ENCODE results near the gene GPC6.

GPC6 gene

DNA sequence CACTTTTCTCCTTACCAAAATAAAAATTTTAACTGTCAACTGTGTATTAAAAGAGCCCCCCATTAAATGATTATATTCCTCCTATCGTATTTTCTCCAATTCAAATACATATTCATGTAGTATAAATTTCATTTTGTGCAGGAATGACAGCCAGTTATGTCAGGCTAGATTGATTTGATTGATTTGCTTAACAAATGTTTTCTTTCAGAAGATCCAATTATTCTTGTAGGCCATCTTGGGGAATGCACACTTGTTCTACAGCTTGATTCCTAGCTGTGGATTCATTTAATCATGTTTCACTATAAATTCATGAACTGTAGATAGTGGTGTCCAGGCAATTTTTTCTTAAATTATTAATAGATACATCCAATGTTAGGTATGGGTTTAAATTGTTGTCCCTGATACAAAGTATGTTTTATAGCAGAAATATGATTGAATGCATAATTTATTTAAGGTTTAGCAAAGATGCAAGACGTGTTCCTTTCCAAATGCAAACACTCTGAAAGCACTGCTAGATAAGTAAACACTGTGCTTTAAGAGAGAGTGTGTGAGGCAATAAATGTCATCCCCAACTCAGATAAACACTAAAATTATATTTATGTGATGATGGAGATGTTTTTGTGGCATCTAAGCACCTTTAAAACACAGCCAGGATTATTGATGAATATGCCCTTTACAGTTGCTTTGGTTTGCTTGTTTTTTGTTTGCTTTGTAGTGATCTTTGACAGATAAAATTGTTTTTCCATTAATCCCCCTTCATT lies 721.7 kb downstream of the GPC6 start:
- Histone ChIP-seq H3K4me3 (ENCODE audit: low read length) (no peak overlapping the region), H3K9me3 (ENCODE audit: insufficient read depth, low read length) (no peaks in the 10 kb centered on the region), H3K4me1 (ENCODE audit: low read length) (peaks cover 22% of the 10 kb centered on the region), H3K36me3 (replicated peaks; ENCODE audit: low read depth, low read length) (peaks cover 3% of the 10 kb centered on the region), H3K4me2 (ENCODE audit: low read length) (no peak overlapping the region), H3K79me2 (ENCODE audit: low read length) (no peaks in the 10 kb centered on the region), H3K27ac (ENCODE audit: low read length) (no peak overlapping the region), H3K27me3 (ENCODE audit: low read depth, low read length) (no peaks in the 10 kb centered on the region), H4K20me1 (ENCODE audit: insufficient read depth, low read length) (no peaks in the 10 kb centered on the region), H2AFZ (ENCODE audit: low read depth, low read length) (no peak overlapping the region), H3K9ac (ENCODE audit: low read length) (no peak overlapping the region)
- TF ChIP-seq EZH2phosphoT487 (IDR thresholded peaks at IDR 0.05; ENCODE audit: low read depth) (no peak), CTCF (IDR thresholded peaks at IDR 0.05; ENCODE audit: low read depth, low read length) (no peak)

DNA sequence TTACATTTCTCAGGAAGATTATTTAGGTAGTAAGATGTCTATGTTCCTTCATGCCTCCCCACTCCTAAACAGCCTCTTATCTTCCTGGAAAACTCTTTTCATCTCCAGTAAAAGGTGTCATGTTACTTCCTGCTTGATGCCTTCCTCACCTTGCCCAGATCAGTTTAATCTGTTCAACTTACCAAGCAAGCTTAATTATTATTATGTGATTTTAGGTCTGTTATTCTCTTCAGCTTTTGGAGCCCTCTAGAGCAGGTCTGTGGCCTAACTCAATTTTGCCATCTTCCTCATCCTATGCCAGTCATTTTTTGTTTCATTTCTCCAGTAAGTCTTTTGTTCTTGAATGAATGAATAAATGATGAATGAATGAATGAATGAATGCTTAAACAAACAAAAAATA lies 724.5 kb downstream of the GPC6 start:
- peaks cover 7% of the 10 kb centered on the region for H3K4me1 ChIP-seq (ENCODE audit: low read length)
- H3K9me3 ChIP-seq (ENCODE audit: insufficient read depth, low read length), result no peaks in the 10 kb centered on the region
- H3K27me3 ChIP-seq (ENCODE audit: low read depth, low read length), result no peaks in the 10 kb centered on the region
- no peaks in the 10 kb centered on the region for H3K79me2 ChIP-seq (ENCODE audit: low read length)
- no peak overlapping the region for H2AFZ ChIP-seq (ENCODE audit: low read depth, low read length)
- no peaks in the 10 kb centered on the region for H3K36me3 ChIP-seq (replicated peaks; ENCODE audit: low read depth, low read length)
- H3K4me3 ChIP-seq (ENCODE audit: low read length), result no peak overlapping the region
- H3K4me2 ChIP-seq (ENCODE audit: low read length), result no peak overlapping the region
- H3K9ac ChIP-seq (ENCODE audit: low read length), result no peak overlapping the region
- H3K27ac ChIP-seq (ENCODE audit: low read length), result no peak overlapping the region
- no peaks in the 10 kb centered on the region for H4K20me1 ChIP-seq (ENCODE audit: insufficient read depth, low read length)
- TF ChIP-seq CTCF (IDR thresholded peaks at IDR 0.05; ENCODE audit: low read depth, low read length) (peak; percentile 52), EZH2phosphoT487 (IDR thresholded peaks at IDR 0.05; ENCODE audit: low read depth) (no peak)

- peaks cover 2% of the 10 kb centered on the region; the same call in 1 of the 2 replicates for H3K4me1 ChIP-seq (ENCODE audit: low read length)
- H3K79me2 ChIP-seq (ENCODE audit: low read length), result no peaks in the 10 kb centered on the region
- H2AFZ ChIP-seq (ENCODE audit: low read depth, low read length), result no peak overlapping the region
- H3K27ac ChIP-seq (ENCODE audit: low read length), result no peak overlapping the region
- H3K4me2 ChIP-seq (ENCODE audit: low read length), result no peak overlapping the region
- no peaks in the 10 kb centered on the region for H4K20me1 ChIP-seq (ENCODE audit: insufficient read depth, low read length)
- no peak overlapping the region for H3K9ac ChIP-seq (ENCODE audit: low read length)
- no peaks in the 10 kb centered on the region for H3K9me3 ChIP-seq (ENCODE audit: insufficient read depth, low read length)
- no peaks in the 10 kb centered on the region for H3K36me3 ChIP-seq (replicated peaks; ENCODE audit: low read depth, low read length)
- no peak overlapping the region for H3K4me3 ChIP-seq (ENCODE audit: low read length)
- no peaks in the 10 kb centered on the region for H3K27me3 ChIP-seq (ENCODE audit: low read depth, low read length)
- TF ChIP-seq CTCF (IDR thresholded peaks at IDR 0.05; ENCODE audit: low read depth, low read length) (no peak), EZH2phosphoT487 (IDR thresholded peaks at IDR 0.05; ENCODE audit: low read depth) (no peak)
Measured at GRCh38 chr13:93951951-93952350, 725.3 kb downstream of the GPC6 start.

DNA sequence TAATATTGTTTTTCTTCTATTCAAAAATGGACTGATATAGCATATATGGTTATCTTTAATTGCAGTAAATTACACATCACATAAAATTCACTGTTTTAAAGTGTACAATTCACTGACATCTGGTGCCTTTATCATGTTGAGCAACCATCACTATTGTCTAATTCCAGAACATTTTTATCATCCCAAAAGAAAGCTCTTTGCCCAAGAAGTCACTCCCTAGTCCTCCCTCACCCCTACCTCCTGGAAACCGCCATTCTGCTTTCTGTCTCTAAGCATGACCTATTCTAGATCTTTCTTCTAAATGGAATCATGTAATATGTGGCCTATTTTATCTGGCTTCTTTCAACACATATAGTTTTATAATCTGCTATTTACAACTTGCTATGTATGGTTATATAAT lies 727.2 kb downstream of the GPC6 start:
- Histone ChIP-seq H3K27me3 (ENCODE audit: low read depth, low read length) (no peaks in the 10 kb centered on the region), H3K9ac (ENCODE audit: low read length) (no peak overlapping the region), H3K79me2 (ENCODE audit: low read length) (no peaks in the 10 kb centered on the region), H2AFZ (ENCODE audit: low read depth, low read length) (no peak overlapping the region), H3K27ac (ENCODE audit: low read length) (no peak overlapping the region), H3K4me3 (ENCODE audit: low read length) (no peak overlapping the region), H4K20me1 (ENCODE audit: insufficient read depth, low read length) (no peaks in the 10 kb centered on the region), H3K4me1 (ENCODE audit: low read length) (no peaks in the 10 kb centered on the region), H3K4me2 (ENCODE audit: low read length) (no peak overlapping the region), H3K9me3 (ENCODE audit: insufficient read depth, low read length) (no peaks in the 10 kb centered on the region), H3K36me3 (replicated peaks; ENCODE audit: low read depth, low read length) (no peaks in the 10 kb centered on the region)
- TF ChIP-seq EZH2phosphoT487 (IDR thresholded peaks at IDR 0.05; ENCODE audit: low read depth), result no peak
- TF ChIP-seq CTCF (IDR thresholded peaks at IDR 0.05; ENCODE audit: low read depth, low read length), result no peak
